HTERT RPE-1 (cell line): Measurements from ENCODE around the gene CDC14A.
"Not testable (repeated sequence)": the region's sequence is repeated elsewhere in the genome, so short reads cannot be mapped to it uniquely, and the experiment has no call there.

Experiments
- in situ Hi-C: fragments of 300-500 bp; cut with MboI; formaldehyde crosslinking; loops from 4 replicates; pipeline ENCODE4 v1.14.3; 2020; ENCODE audit warnings: low sequenced_read_pairs

CDC14A gene

DNA sequence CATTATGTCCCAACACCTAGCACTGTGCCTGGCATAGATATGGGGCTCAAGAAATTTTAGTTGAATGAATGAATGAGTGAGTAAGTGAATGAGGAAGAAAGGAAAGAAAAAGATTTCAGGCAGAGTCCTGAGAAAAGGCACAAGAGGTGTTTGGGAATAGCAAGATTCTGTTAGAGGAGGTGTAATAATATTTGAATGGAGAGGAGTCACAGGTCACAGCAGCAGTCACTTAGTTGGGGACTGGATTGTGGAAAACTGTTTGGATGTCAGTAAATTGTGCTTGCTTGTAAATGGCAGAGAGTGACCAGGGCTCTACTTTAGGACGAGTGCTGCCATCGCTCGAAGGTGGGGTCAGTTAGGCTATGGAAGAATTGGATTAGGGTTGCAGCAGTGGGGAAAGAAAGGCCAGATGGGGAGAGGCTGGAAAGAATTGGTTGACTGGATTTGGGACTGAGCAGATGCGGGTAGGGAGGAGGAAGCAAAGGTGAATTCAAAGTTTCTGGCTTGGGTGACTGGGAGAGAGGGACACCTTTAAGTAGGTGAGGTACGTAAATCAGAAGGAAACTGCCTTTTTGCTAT lies 9.3 kb downstream of the CDC14A start:
- in situ Hi-C loops, result no loop called here

DNA sequence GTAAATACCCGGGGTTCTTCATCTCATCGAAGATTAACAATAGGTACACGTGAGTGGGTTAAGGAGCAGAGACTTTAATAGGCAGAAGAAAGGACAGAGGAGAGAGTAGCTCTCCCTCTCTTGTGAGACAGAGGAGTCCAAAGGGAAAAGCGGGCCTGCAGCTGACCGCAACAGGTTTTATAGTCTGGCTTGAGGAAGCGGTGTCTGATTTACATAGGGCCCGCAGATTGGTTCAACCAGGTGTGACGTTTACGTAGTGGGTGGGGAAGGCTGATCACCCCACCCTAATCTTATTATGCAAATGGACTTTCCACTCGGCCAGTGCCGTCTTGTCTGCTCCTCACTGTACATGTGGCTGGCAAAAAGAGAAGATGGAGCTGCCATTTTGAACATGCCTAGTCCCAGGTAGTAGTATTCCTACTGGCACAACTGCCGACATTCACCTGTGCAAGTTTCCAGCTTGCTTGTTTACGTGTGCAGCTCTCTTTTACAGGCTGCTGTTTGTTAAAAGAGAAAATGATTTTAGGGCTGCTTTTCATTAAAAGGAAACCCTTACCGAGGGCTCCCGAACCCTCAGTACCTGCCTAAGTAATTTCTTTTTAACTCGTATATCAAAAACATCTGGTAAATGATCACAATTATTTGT lies 10.6 kb downstream of the CDC14A start:
- in situ Hi-C loops, result no loop called here

DNA sequence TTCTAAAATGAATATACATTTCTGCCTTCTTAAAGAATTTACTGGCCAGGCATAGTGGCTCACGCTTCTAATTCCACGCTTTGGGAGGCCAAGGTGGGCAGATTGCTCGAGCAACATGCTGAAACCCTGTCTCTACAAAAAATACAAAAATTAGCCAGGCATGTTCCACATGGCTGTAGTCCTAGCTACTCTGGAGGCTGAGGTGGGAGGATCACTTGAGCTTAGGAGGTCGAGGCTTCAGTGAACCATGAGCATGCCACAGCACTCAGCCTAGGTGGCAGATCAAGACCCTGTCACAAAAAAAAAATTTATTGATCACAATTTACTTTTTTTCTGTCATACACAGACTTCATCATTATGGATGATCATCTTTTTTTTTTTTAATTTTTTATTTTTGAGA lies 11.5 kb downstream of the CDC14A start:
- in situ Hi-C loops, result no loop called here

- in situ Hi-C loops, result no loop called here
Measured at GRCh38 chr1:100364697-100365096, 12.4 kb downstream of the CDC14A start.

GRCh38 chr1:100366209-100366525 lies 13.9 kb downstream of the CDC14A start:
- in situ Hi-C loops, result no loop called here

DNA sequence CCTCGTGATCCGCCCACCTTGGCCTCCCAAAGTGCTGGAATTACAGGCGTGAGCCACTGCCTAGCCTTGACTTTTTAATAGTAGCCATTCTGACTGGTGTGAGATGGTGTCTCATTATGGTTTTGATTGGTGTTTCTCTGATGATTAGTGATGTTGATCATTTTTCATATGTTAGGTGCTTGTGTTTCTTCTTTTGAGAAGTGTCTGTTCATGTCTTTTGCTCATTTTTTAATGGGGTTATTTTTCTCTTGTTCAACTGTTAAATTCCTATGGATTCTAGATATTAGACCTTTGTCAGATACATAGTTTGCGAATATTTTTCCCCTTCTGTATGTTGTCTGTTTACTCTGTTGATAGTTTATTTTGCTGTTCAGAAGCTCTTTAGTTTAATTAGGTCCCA lies 17.0 kb downstream of the CDC14A start:
- in situ Hi-C loops, result not testable (repeated sequence)

DNA sequence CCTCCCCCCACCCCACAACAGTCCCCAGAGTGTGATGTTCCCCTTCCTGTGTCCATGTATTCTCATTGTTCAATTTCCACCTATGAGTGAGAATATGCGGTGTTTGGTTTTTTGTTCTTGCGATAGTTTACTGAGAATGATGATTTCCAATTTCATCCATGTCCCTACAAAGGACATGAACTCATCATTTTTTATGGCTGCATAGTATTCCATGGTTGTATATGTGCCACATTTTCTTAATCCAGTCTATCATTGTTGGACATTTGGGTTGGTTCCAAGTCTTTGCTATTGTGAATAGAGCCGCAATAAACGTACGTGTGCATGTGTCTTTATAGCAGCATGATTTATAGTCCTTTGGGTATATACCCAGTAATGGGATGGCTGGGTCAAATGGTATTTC lies 21.6 kb downstream of the CDC14A start:
- in situ Hi-C loops, result not testable (repeated sequence)

DNA sequence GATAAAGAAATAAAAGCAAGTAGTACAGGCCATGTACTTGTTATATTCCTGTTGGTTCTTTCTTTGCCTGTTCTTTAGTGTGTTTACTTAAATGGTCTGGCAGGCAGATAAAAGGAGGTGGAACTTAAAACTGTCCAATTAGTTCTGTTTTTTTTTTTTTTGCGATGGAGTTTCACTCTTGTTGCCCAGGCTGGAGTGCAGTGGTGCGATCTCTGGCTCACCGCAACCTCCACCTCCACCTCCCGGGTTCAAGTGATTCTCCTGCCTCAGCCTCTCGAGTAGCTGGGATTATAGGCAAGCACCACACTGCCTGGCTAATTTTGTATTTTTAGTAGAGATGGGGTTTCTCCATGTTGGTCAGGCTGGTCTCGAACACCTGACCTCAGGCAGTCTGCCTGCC lies 24.6 kb downstream of the CDC14A start:
- in situ Hi-C loops, result not testable (repeated sequence)

- in situ Hi-C loops, result no loop called here
Measured at GRCh38 chr1:100377590-100378361, 25.5 kb downstream of the CDC14A start.

DNA sequence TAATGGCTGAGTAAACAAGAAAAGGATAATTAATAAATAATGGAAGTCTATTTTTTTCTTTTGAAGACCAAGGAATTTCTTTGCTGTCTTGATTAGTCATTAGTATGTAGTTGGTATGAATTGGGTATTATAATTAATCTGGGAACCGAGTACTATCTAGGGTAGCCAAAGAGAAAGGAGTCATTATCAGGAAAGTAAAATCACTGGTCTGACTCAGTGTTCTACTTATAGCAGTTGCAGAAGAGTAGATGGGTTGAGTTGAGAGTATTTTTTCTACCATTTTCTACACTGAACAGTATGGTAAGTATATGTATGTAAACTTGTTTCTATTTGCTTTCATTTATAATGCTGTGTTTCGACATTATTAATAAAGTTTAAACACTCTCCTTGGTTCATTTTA lies 26.6 kb downstream of the CDC14A start:
- in situ Hi-C loops, result no loop called here

- in situ Hi-C loops, result no loop called here
Measured at GRCh38 chr1:100380635-100381034, 28.3 kb downstream of the CDC14A start.

DNA sequence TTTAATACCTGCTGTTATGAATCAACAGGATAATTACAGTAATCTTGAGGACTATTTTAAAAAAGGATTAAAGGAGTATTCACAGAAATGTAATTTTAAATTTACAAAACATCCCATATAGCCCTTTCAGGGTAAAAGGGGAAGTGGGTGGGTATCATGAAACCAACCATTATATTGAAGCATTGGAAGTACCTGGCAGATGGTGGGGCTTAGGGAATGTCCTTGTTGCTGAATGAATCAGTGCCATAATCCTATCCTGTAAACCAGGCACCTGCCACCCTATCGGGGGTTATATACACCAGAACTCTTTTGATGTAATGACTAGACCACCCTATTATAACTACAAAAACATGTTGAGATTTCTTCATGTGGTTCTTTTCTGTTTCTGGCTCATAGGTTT lies 30.4 kb downstream of the CDC14A start:
- in situ Hi-C loops, result no loop called here

DNA sequence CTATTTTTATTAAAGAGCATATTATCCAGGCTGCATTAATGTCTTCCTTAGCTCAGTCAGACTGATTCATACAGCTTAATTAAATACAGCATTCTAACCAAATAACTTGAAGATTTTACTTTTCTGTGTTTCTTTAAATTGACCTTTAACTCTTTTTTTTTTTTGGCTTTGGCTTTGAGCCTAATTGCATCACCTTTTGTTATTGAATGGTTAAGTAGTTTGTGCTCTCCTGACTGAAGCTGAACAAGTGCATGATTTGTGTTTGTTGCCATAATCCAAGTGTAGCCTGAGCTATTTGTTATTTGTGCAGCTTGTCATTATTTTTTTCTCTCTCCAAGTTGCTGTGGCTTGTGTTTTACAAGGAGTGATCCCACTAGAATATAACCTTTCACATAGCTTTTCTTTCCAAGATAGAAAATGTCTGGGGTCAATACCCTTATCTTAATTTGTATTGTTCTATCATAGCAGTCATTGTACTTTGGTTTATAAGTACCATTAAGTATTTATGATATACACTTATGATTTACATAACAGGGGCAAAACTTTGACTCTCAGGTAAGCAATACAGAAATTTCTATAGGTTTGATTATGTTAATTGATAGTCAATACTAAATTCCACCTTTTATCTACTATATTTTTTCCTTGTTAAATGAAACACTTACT lies 31.6 kb downstream of the CDC14A start:
- in situ Hi-C loops, result no loop called here

DNA sequence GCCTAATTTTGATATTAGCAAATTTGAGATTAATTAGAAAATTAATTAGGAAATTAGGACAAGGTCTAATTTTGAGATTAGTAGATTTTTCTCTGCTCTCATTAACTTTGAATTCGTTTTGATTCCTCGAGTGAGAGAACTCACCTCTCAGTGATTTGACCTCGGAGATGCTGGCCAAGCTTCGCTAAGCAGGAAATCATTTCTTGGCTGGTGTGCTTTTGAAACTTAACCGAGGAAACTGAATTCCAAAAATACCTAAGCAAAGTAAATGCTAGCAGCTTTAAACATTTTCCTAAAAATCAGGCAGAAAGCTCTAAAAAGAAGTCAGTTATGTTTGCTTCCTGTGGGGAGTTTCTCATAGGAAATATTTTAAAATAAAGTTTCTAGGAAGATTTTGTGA lies 34.9 kb downstream of the CDC14A start:
- in situ Hi-C loops, result no loop called here

GRCh38 chr1:100387657-100388350 lies 35.5 kb downstream of the CDC14A start:
- in situ Hi-C loops, result no loop called here

DNA sequence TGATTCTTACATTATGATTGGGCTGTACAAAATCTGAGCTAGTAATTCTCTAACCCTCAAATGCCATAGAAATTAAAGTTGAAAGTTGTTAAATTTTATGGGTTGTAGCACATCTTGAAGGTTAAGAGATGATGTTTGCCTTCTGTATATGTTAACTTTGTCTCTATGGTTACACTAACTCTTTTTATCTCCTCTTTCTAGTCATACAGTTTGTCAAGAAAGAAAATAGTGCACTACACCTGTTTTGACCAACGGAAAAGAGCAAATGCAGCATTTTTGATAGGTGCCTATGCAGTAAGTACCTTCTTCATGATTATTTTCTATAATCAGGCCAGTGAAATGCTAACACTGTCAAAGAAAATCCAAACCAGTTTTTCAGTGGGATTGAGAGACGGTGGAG lies 38.2 kb downstream of the CDC14A start:
- in situ Hi-C loops, result no loop called here

GRCh38 chr1:100391675-100392074 lies 39.4 kb downstream of the CDC14A start:
- in situ Hi-C loops, result no loop called here

DNA sequence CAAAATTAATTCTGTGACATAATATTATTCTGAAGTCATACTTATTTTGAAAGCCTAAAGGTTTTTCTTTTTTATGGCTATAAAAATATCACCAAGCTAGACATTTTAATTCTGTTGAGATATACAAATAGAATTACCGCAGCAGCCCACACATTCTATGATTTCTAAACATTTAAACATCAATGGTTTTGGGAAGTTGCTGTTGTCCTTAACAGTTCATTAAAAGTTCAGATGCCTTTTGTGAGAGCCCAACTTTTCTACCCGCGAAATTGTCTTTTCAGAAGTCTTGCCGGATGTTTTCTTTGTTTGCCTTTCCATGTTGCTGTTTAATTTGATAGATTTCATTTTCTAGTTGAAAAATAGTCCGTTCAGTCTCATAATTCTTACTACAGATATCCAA lies 40.5 kb downstream of the CDC14A start:
- in situ Hi-C loops, result no loop called here

- in situ Hi-C loops, result no loop called here
Measured at GRCh38 chr1:100394285-100394684, 42.0 kb downstream of the CDC14A start.

GRCh38 chr1:100395913-100396312 lies 43.6 kb downstream of the CDC14A start:
- in situ Hi-C loops, result no loop called here

GRCh38 chr1:100396651-100397050 lies 44.3 kb downstream of the CDC14A start:
- in situ Hi-C loops, result no loop called here
